Measurements from ENCODE around the gene MAPRE3.

DNA sequence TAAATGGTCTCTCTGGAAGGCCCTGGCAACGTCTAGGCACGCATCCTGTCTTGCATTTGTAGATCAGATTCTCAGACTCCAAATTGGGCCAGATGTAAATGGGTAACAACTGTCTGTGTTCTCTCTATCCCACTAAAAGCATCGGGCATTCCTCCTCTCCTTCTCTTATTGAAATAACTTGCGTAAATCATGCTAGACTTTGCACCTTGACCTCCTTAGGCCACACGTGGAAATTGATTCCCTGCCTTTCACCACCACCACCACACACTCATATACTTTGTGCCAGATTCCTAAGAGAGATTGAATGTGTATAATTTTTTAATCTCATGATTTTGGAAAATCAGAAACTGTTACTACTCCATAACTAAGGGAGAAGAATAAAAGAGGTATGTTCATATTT lies 21.3 kb downstream of the MAPRE3 start:
- TF ChIP-seq, protein P1, sequence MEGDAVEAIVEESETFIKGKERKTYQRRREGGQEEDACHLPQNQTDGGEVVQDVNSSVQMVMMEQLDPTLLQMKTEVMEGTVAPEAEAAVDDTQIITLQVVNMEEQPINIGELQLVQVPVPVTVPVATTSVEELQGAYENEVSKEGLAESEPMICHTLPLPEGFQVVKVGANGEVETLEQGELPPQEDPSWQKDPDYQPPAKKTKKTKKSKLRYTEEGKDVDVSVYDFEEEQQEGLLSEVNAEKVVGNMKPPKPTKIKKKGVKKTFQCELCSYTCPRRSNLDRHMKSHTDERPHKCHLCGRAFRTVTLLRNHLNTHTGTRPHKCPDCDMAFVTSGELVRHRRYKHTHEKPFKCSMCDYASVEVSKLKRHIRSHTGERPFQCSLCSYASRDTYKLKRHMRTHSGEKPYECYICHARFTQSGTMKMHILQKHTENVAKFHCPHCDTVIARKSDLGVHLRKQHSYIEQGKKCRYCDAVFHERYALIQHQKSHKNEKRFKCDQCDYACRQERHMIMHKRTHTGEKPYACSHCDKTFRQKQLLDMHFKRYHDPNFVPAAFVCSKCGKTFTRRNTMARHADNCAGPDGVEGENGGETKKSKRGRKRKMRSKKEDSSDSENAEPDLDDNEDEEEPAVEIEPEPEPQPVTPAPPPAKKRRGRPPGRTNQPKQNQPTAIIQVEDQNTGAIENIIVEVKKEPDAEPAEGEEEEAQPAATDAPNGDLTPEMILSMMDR (IDR thresholded peaks at IDR 0.05 in 8 of 11, conservative IDR thresholded peaks at IDR 0.05 in 3 of 11): no peak
- TF ChIP-seq POLR2A (IDR thresholded peaks at IDR 0.05): no peak
